Measurements from ENCODE around the gene CASZ1.

DNA sequence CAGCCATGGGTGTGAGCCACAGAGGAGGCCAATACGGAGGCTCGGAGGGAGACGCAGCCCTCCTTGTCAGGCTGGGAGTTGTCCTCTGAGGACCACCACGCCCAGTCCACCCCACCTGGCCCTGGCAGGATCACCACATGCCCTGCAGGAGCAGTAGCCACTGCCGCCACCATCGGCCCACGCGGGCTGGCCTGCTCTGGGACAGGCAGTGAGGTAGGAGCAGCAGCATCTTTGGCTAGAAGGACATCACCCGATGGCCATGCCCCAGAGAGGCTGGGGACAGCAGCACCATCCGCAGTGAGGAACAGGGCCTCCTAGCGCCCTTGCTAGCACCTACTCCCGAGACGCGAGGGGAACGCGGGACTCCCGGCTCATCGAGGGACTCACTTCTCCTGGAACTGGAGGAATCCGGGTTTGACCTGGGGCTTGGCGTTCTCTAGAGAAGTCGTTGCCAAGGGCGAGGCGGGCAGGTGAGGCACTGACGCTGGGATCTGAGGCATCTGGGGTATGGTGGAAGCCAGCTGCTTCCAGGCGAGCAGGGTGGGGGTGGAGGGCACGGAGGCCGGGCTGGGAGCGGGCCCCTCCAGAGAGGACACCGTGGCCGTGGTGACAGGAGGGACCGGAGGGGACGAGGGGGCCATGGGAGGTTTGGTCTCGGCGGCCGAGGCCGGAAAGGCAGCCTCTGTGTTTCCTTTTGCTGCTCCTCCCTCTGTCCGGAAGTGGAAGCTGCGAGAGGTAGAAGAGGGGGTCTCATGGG, 148.9 kb downstream of the CASZ1 start:
- TF ChIP-seq TCF7L2 (IDR thresholded peaks at IDR 0.05; ENCODE audit: low read depth, low read length) = no peak
- TF ChIP-seq SIN3A (IDR thresholded peaks at IDR 0.05; ENCODE audit: borderline replicate concordance, insufficient read depth, low read depth, low read length) = no peak
- TF ChIP-seq CTCF (IDR thresholded peaks at IDR 0.05) = no peak

Data from Panc1 (cell line).